HL-60/S4 treated with phorbol 12-myristate 13-acetate at 8.2 ng/mL for 4 days and 3 days (cell line): ENCODE measurements around the gene C20orf141.

Experiments used
- in situ Hi-C: fragments of 300-500 bp; cut with MboI; formaldehyde crosslinking; loops from 2 replicates; pipeline ENCODE4 v1.15.0; 2022; ENCODE audit warnings: low sequenced_read_pairs

C20orf141 gene

GRCh38 chr20:2846698-2847097, 31.9 kb downstream of the C20orf141 start:
- in situ Hi-C loops: no loop called here

DNA sequence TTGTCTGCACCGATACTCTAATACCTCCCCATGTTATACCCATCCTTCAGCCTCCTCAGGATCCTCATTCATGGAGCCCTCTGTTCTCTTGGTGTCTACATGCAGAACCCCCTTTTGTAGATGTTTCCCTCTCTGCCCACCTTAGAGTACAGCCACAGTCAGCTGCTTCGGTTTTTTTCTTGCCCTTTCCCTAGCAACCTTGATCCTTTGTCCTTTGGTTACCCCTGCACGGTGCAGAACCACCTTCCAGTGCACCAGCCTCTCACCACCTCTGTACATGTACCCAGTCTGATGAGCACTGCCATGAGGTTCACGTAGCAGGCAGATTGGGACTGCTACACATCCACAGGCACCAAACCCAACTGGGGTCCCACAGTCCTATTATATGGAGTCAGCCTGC, 33.0 kb downstream of the C20orf141 start:
- in situ Hi-C loops: no loop called here

GRCh38 chr20:2849529-2849928, 34.7 kb downstream of the C20orf141 start:
- in situ Hi-C loops: no loop called here

- in situ Hi-C loops: no loop called here
Measured at GRCh38 chr20:2851086-2851485, 36.3 kb downstream of the C20orf141 start.

DNA sequence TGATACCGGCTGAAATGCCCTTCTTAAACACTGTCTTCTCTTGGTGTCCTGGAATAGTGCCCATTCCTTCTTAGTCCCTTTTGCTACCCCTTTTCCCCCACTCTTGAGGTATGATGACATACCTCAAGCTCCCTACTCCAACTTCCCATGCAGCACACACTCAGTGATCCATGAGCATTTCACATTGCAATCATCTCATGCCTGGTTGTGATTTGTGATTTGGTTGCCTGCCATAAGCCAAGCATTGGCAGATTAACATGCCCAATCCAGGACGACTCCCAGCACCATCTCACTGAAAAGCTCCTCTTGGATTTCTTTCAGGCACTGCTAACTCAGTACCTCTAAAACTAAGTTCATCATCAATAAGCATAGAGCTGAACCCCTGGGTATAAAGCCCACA, 43.8 kb downstream of the C20orf141 start:
- in situ Hi-C loops: no loop called here

- in situ Hi-C loops: no loop called here
Measured at GRCh38 chr20:2859330-2860121, 44.7 kb downstream of the C20orf141 start.

DNA sequence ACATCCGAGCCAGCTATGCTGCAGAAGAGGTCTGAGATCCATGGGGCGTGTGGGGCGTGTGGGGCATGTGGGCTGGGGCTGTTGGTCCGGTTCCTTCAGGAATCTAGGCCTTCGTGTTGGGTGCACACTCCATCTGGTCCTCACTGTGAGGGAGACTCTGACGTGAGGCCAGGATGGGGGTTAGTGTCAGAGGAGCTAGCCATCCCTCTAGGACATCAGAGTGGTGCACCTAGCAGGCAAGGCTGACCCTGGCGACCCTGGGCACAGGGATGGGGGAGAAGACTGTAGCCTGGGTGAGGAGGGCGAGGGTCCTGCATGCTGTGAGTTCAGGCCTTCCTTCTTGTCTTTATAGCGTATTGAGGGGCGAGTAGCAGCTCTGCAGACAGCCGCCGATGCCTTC, 49.8 kb downstream of the C20orf141 start:
- in situ Hi-C loops: no loop called here

DNA sequence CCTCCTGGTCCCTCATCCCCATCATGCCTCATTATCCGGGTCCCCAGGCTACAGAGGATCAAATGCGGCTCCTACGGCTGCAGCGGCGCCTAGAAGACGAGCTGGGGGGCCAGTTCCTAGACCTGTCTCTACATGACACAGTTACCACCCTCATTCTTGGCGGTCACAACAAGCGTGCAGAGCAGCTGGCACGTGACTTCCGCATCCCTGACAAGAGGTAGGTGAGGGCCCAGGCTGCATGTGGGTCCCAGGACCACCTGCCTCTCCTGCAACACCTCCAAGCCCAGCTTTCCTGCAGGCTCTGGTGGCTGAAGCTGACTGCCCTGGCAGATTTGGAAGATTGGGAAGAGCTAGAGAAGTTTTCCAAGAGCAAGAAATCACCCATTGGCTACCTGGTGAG, 50.3 kb downstream of the C20orf141 start:
- in situ Hi-C loops: no loop called here
